ENCODE measurements around the gene AFG3L2.

Gene AFG3L2

DNA sequence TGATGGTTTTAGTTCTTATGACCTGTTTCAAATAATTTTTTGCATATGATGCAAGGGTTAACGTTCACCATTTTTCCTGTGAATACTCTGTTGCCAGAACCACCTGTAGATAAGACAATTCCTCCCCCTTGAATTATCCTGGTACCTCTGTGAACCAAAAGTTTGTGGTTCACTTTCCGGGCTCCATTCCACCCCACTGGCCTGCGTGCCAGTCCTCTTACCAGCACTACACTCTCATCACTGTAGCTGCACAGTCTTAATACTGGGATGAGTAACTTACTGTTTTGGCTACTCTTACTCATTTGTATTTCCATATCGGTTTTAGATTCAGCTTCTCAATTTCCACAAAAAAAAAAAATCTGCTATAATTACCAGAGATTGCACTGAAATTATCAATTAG lies 34.4 kb downstream of the AFG3L2 start:
- H3K36me3 ChIP-seq (replicated peaks; ENCODE audit: low read depth, low read length) = peaks cover 58% of the 10 kb centered on the region
- no peaks in the 10 kb centered on the region for H3K79me2 ChIP-seq (ENCODE audit: low read length)

DNA sequence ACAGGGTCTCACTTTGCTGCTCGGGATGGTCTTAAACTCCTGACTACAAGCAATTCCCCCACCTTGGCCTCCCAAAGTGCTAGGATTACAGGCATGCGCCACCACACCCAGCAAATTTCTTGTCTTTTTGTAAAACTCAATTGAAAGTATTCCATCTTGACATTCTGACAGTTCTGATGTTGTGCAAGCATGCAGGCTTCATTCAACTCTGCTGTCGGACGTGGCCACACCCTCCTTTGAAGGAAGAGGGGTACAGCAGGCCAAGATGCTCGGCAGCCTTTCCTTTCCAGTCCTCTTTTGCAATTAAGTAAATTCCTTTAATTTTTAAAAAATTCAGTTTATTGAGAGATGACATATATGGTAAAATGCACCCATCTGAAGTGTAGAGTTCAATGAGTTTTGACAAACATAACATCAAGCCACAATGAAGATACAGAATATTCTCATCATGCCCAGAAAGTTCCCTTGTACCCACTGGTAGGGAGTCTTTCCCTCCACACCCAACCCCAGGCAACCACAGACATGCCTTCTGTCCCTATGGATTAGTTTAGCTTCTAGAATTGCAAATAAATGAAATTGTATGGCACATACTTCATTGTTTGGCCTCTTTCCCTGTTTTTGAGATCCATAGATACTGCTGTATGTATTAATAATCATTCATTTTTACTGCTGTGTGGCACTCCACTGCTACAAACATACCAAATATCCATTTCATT lies 35.9 kb downstream of the AFG3L2 start:
- Histone ChIP-seq H3K4me1 (ENCODE audit: low read length) (no peaks in the 10 kb centered on the region), H3K9ac (ENCODE audit: low read length) (no peak overlapping the region), H3K79me2 (ENCODE audit: low read length) (no peaks in the 10 kb centered on the region), H2AFZ (ENCODE audit: low read depth, low read length) (no peak overlapping the region), H3K27ac (ENCODE audit: low read length) (no peak overlapping the region), H3K4me2 (ENCODE audit: low read length) (no peak overlapping the region), H3K9me3 (ENCODE audit: insufficient read depth, low read length) (no peaks in the 10 kb centered on the region), H3K4me3 (ENCODE audit: low read length) (no peak overlapping the region), H3K27me3 (ENCODE audit: low read depth, low read length) (no peaks in the 10 kb centered on the region), H3K36me3 (replicated peaks; ENCODE audit: low read depth, low read length) (peaks cover 57% of the 10 kb centered on the region), H4K20me1 (ENCODE audit: insufficient read depth, low read length) (no peaks in the 10 kb centered on the region)
- TF ChIP-seq, protein P1, sequence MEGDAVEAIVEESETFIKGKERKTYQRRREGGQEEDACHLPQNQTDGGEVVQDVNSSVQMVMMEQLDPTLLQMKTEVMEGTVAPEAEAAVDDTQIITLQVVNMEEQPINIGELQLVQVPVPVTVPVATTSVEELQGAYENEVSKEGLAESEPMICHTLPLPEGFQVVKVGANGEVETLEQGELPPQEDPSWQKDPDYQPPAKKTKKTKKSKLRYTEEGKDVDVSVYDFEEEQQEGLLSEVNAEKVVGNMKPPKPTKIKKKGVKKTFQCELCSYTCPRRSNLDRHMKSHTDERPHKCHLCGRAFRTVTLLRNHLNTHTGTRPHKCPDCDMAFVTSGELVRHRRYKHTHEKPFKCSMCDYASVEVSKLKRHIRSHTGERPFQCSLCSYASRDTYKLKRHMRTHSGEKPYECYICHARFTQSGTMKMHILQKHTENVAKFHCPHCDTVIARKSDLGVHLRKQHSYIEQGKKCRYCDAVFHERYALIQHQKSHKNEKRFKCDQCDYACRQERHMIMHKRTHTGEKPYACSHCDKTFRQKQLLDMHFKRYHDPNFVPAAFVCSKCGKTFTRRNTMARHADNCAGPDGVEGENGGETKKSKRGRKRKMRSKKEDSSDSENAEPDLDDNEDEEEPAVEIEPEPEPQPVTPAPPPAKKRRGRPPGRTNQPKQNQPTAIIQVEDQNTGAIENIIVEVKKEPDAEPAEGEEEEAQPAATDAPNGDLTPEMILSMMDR (IDR thresholded peaks at IDR 0.05; ENCODE audit: low read depth, low read length) = no peak
- TF ChIP-seq EZH2phosphoT487 (IDR thresholded peaks at IDR 0.05; ENCODE audit: low read depth) = no peak

More for the DNA sequence above, 34.4 kb downstream of the AFG3L2 start:
- no peaks in the 10 kb centered on the region for H3K9me3 ChIP-seq (ENCODE audit: insufficient read depth, low read length)
- H3K4me2 ChIP-seq (ENCODE audit: low read length) = no peak overlapping the region
- no peak for TF ChIP-seq EZH2phosphoT487 (IDR thresholded peaks at IDR 0.05; ENCODE audit: low read depth)
- TF ChIP-seq, protein P1 (IDR thresholded peaks at IDR 0.05; ENCODE audit: low read depth, low read length) = no peak
- no peak overlapping the region for H2AFZ ChIP-seq (ENCODE audit: low read depth, low read length)
- H3K9ac ChIP-seq (ENCODE audit: low read length) = no peak overlapping the region
- no peaks in the 10 kb centered on the region for H3K4me1 ChIP-seq (ENCODE audit: low read length)
- H3K4me3 ChIP-seq (ENCODE audit: low read length) = no peak overlapping the region
- no peaks in the 10 kb centered on the region for H3K27me3 ChIP-seq (ENCODE audit: low read depth, low read length)
- H4K20me1 ChIP-seq (ENCODE audit: insufficient read depth, low read length) = no peaks in the 10 kb centered on the region
- H3K27ac ChIP-seq (ENCODE audit: low read length) = no peak overlapping the region

DNA sequence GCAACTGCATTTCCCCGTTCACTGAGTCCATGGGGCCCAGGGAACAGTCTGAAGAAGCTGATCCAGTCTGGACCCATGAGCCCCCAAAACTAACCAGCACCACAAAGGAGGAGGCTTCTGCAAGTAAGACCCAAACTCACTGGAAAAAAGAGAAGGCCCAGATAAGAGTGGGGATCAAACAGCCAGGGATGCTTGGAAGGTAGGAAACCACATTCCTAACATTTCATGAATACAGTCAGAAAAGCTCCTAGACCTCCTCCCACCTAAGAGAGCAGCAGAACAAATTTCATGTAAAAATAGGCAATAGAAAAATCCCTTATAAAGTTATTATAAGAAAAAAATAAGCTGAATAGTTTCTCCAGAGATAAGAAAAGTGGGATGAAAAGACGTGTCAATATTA lies 38.6 kb downstream of the AFG3L2 start:
- H4K20me1 ChIP-seq (ENCODE audit: insufficient read depth, low read length) = no peaks in the 10 kb centered on the region
- TF ChIP-seq EZH2phosphoT487 (IDR thresholded peaks at IDR 0.05; ENCODE audit: low read depth) = no peak
- TF ChIP-seq, protein P1 (IDR thresholded peaks at IDR 0.05; ENCODE audit: low read depth, low read length) = no peak
- H3K4me2 ChIP-seq (ENCODE audit: low read length) = no peak overlapping the region
- H3K4me1 ChIP-seq (ENCODE audit: low read length) = no peaks in the 10 kb centered on the region
- no peaks in the 10 kb centered on the region for H3K27me3 ChIP-seq (ENCODE audit: low read depth, low read length)
- no peak overlapping the region for H3K4me3 ChIP-seq (ENCODE audit: low read length)
- no peak overlapping the region for H3K9ac ChIP-seq (ENCODE audit: low read length)
- no peaks in the 10 kb centered on the region for H3K79me2 ChIP-seq (ENCODE audit: low read length)
- H3K36me3 ChIP-seq (replicated peaks; ENCODE audit: low read depth, low read length) = peaks cover 45% of the 10 kb centered on the region
- H3K27ac ChIP-seq (ENCODE audit: low read length) = no peak overlapping the region
- no peaks in the 10 kb centered on the region for H3K9me3 ChIP-seq (ENCODE audit: insufficient read depth, low read length)
- no peak overlapping the region for H2AFZ ChIP-seq (ENCODE audit: low read depth, low read length)

DNA sequence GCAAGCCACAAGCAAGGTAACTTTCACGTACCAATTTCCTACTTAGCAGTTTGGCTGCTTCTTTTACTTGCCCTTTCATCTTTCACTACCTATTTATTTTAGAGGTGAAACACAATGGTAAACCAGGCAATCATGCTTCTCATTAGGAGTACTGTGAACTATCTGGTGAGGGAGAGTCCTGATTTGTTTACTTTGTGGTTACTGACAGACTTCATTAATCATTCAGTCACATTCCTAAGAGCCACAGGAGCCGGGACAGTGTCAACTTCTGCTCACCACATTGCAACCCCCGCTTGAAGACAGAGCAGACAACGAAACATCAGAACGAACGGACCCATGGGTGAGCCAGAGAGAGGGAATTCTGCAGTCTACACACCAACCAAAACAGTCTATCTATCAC lies 40.1 kb downstream of the AFG3L2 start:
- H3K9me3 ChIP-seq (ENCODE audit: insufficient read depth, low read length) = no peaks in the 10 kb centered on the region
- TF ChIP-seq, protein P1 (IDR thresholded peaks at IDR 0.05; ENCODE audit: low read depth, low read length) = no peak
- no peak for TF ChIP-seq EZH2phosphoT487 (IDR thresholded peaks at IDR 0.05; ENCODE audit: low read depth)
- no peaks in the 10 kb centered on the region for H3K79me2 ChIP-seq (ENCODE audit: low read length)
- H3K36me3 ChIP-seq (replicated peaks; ENCODE audit: low read depth, low read length) = peaks cover 34% of the 10 kb centered on the region
- no peak overlapping the region for H3K9ac ChIP-seq (ENCODE audit: low read length)
- no peak overlapping the region for H3K27ac ChIP-seq (ENCODE audit: low read length)
- H4K20me1 ChIP-seq (ENCODE audit: insufficient read depth, low read length) = no peaks in the 10 kb centered on the region
- no peak overlapping the region for H3K4me3 ChIP-seq (ENCODE audit: low read length)
- H3K4me2 ChIP-seq (ENCODE audit: low read length) = no peak overlapping the region
- no peaks in the 10 kb centered on the region for H3K4me1 ChIP-seq (ENCODE audit: low read length)
- no peaks in the 10 kb centered on the region for H3K27me3 ChIP-seq (ENCODE audit: low read depth, low read length)
- no peak overlapping the region for H2AFZ ChIP-seq (ENCODE audit: low read depth, low read length)
